HG02885 (cell line): ENCODE results near the gene ZMYND8.
"Not testable (repeated sequence)": the region's sequence is repeated elsewhere in the genome, so short reads cannot be mapped to it uniquely, and the experiment has no call there.

Experiments used
- ATAC-seq: cut with Tn5 transposase; IDR thresholded peaks from one replicate; pipeline ENCODE4 v1.9.1; 2021; ENCODE audit warnings: mild to moderate bottlenecking; ENCODE audit not compliant: unreplicated experiment, poor library complexity

Gene ZMYND8

DNA sequence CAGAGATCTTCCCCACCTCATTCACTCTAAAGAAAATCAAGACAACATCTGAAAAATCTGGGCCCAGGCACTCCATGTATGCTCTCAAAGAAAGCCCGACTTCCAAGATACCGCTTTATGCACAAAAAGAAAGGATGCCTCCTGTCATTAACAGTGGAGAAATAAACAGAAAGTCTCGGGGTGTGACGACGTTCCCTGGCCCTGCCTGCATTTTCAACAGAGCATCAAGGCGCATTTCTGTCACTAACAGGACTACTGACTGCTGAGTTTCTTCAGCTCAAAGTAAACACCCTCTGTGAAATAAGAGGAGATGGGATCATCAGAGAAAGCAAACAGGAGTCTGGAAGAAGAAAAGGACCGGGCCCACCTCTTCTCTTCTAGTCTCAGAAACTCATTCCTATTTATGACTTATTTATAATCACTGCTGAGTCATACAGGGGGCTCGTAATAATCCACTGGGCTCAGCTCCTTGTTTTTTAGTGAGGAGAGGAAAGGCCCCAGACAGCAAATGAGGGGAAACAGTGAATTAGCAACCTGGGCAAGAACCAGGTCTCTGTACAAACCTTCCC, 99.7 kb downstream of the ZMYND8 start:
- no peak for ATAC-seq

DNA sequence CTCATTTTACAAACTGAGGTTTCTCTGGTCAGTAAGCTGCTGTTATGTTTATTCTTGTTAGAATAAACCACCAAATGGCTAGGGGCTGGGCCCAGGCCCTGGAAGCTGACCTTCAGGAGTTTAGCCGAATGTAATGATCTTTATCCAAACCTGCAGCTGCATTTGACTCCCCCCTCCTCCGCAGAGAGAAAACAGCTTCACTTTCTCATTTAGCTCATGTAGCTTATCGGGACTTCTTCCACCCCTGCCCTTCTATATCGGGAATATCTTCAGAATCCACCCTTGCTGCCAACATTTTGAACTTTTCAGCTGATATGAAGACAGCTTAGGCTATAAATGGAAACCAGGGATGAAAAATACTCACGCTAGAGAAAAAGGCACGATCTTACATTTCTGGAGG, 102.6 kb downstream of the ZMYND8 start:
- no peak for ATAC-seq

DNA sequence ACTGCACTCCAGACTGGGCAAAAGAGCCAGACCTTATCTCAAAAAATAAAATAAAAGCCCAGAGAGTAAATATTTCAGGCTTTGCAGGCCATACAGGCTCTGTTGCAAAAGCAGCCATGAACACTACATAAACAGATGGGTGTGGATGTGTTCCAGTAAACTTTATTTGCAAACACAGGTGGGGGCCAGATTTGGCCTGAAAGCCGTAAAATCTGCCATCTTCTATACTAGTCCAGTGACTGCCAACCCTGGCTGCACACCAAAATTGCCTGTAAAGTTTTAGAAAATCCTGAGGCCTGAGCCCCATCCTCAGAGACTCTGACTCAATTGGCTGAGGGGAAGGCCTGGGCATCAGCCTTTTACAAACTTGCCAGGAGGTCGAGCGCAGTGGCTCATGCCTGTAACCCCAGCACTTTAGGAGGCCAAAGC, 103.6 kb downstream of the ZMYND8 start:
- ATAC-seq = no peak

DNA sequence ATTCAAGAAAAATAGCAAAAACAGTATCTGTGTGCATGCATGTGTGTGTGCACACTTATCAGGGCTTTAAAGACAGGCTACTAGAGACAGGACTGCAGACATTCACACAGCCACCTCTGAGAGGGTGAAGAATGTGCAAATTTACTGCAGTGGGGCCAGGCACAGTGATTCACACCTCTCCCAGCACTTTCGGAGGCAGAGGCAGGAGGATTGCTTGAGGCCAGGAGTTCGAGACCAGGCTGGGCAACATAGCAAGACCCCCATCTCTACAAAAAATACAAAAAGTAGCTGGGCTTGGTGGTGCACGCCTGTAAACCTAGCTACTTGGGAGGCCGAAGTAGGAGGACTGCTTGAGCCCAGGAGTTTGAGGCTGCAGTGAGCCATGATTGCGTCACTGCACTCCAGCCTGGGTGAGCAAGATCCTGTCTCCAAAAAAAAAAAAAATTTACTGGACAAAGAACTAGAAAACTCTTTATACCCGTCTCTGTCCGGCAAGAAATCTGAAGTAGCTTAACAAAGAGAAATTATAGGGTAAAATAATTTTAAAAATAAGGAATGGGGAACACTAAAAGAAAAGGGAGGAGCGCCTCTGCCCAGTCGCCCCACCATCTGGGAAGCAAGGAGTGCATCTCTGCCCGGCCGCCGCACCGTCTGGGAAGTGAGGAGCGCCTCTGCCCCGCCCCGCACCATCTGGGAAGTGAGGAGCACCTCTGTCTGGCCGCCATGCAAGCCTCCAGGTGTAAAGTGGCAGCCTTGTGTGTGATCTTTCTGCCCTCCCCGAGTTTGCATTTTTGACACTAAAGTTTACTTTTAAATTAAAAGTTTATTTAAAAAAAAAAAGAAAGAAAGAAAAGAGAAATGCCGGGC, 105.1 kb downstream of the ZMYND8 start:
- no peak for ATAC-seq

DNA sequence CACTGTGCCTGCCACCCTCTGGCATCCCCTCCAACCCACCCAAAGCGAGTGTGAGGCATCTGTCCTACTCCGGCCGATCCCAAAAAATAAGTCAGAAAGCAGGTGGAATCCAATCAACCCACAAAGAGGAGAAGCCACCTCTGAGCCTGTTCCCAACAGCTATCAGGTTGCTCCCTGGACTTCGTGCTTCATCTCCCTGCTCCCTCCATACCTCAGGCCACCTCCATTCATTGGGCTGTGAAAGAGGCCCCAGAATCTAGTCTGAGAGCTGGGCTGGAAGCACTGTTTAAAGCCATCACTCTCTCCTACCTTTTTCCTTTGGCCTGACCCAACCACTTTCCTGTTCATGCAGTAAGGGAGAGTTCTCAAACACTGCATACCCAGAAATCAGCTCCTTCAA, 106.1 kb downstream of the ZMYND8 start:
- ATAC-seq = no peak

DNA sequence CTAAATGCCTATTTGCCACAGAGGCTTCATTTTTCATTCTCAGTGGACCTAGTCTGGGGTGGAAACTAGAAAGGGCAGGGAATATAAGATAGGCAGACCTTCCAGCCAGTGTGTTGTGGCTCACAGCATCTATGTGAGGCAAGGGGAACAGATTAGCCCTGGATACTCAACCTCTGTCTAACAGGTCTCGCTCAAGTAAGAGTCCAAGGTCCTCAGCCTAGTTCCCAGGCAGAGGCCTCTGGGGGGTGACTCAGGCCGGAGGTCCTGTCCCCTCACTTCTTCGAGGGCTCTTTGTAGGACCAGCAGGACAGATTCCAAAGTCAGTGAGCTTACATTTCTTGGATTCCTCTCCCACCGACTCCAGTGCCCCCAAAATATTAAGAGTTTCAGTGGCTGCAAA, 106.6 kb downstream of the ZMYND8 start:
- no peak for ATAC-seq

DNA sequence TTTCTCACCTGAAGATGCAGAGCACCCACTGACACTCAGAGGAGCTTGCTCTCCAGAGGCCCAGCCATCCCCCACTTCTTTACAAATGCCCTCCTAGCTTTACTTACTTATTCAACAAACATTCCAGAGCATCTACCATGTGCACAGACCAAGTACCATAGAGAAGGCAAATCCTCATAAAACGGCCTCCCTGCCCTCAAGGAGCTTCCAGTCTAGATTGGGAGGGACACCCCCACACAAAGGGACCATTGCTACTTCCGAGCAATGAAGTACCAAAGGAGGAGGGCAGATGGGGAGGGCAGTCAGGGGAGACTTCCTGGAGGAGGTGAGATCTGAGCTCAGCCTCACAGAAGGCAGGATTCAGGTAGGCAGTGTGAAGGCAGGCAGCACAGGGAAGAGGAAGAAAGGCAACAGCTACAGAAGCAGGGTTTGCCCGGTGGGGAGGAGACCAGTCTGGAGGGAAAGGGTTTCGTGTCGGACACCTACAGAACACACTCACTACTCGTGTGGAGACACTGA, 108.0 kb downstream of the ZMYND8 start:
- ATAC-seq = no peak

DNA sequence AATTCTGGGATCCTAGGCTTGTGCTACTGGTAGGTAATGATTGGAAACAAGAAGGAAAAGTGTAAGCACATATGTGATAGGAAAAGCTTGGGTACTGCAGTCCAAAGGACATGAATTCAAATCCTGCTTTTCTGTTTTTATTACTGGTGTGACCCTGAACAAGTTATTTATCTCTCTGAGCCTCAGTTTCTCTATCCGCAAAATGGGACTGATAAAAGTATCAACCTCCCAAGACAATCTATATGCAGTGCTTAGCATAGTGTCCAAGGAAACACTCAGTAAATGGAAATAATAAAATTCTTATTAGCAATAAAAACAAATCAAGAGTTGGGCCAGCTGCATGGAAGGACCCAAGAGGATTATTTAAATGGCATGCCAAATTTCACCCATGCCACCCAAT, 108.5 kb downstream of the ZMYND8 start:
- ATAC-seq = no peak

DNA sequence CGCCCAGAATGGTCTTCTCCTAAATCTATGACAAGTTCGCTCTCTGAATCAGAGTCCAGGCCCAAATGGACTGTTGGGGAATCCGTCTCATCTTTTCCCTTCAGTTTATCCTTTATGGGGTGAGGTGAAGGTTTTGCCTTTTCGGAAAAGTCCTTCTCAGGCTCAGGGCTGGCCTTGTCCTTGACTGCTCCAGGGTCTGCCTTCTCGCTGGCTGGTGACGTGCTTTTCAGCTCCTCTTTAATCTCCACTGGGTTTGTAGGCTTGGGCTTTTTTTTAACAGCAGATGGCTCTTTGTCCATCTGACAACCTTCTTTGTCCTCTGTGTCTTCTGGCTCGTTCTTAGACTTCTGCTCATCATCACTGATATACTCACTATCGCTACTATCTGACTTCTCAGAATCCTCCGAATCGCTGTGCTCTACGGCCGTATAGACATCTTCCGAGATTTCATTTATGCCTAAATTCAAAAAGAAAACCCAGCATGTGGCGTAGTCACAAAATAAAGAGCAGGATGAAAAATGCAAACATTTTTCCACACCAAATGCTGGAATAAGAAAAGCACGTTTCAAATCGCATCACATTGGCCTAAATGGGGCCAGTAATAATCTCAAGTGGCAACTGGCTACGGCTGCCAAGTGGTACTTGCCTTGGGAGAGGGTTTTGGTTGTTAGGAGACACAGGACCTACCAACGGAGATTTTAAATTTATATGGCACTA, 110.3 kb downstream of the ZMYND8 start:
- no peak for ATAC-seq

DNA sequence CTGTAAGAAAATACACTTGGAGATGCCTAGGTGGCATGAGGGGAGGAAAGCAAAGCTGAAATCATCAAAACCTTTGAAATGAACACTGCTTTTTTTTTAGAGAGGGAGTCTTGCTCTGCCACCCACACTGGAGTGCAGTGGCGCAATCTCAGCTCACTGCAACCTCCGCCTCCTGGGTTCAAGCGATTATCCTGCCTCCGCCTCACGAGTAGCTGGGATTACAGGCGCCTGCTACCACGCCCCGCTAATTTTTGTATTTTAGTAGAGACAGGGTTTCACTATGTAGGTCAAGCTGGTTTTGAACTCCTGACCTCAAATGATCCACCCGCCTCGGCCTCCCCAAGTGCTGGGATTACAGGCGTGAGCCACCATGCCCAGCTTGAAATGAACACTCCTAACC, 111.3 kb downstream of the ZMYND8 start:
- ATAC-seq = not testable (repeated sequence)

DNA sequence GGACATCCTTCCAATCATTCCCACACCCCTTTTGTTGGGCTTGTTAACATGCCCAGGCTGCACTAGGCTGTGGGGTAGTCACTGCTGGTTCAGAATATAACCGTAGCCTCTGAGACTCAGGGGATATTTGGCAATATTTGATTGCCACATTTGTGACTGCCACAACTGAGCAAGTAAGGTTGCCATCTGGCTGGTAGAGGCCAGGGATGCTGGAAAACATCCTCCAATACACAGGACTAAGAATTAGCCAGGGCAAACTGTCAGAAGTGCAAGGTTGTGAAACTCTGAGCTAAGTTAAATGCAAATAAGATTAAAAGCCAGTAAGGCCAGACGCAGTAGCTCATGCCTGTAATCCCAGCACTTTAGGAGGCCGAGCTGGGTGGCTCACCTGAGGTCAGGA, 112.0 kb downstream of the ZMYND8 start:
- ATAC-seq = no peak

DNA sequence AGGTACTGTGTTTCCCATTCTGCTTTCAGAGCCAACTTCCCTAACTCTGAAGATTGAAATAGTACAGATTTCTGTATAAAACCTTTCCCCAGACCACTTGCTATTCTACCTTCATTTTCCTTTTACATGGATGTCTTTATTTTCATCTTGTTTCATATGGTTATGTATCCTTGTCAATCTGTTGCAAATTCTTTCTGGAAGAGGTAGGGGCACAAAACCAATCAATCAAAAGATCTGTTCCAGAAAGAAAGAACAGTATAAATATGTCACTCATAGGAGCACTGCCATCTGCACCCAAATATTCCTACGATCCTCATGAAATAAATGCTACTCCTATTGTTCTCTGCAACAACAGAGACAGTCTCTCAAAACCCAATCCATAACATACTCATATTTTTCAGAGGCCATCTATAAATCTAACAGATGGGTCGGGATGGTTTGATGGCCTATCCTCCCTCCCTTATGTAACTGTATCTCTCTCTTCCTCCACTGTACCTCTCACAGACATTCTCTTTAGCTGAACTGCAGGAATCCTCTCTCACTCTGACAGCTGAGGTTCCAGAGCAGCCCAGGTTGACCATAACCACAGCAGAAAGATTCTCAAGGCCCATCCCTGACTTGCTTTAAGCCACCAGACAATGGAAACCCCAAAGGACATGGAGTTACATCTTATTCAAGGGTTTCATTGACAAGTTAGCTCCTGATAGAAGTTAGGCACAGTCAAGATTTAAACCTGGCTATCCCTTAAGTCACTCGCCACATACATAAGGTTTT, 112.8 kb downstream of the ZMYND8 start:
- ATAC-seq = no peak

DNA sequence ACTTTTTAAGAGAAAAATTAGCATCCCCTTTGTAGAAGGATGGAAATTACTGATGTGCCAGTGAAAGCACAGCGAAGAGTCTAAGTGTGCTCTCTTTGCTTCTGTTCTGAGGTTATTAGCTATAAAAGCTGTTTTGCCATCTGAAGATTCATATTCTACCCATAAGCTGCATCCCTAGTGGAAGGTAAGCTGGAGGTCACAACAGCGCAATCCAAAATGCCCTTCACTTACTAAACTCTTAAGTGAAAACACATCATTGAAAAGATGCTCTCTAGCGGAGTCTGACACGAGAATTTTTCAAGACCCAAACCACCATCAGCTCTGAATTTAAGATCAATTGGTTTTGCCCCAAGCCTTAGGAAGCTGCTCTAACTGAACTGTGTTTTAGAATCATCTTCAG, 113.5 kb downstream of the ZMYND8 start:
- no peak for ATAC-seq

DNA sequence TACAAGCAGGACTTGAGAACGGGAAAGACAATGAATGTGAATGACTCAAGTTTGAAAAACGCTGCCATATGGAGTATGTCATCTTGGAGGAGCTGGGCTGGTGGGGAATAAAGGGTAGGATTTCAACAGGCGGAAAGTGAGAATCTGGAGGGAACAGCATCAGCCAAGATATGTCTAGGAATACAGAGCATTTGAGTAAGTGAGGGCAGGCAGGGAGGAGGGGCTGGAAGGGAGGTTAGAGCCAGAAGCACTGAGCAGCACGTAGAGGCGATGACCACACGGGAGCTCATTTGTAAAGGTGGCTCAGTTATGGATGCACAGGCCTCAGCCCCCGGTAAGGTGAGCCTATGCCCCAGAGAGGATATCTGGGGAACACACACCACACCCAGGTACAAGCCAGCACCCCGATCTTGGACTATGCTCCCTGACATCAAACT, 115.1 kb downstream of the ZMYND8 start:
- ATAC-seq = no peak

DNA sequence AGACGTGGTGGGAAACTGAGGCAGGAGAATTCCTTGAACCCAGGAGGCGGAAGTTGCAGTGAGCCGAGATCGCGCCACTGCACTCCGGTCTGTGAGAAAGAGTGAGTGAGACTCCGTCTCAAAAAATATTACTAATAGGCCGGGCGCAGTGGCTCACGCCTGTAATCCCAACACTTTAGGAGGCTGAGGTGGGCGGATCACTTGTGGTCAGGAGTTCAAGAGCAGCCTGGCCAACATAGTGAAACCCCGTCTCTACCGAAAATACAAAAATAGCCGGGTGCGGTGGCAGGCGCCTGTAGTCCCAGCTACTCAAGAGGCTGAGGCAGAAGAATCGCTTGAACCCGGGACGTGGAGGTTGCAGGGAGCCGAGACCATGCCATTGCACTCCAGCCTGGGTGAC, 116.4 kb downstream of the ZMYND8 start:
- not testable (repeated sequence) for ATAC-seq

DNA sequence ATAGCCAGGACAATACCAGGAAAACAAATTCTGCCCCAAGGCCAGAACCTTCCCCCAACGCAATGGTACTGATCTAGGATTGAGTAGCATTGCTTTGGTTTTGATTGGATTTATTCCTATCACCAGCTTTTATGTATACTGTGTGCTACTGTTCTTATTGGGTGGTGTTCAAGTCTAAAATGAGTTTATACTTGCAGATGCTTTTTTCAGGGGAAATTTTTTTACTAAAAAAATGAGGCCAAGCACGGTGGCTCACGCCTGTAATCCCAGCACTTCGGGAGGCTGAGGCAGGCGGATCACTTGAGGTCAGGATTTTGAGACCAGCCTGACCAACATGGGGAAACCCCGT, 116.8 kb downstream of the ZMYND8 start:
- no peak for ATAC-seq

DNA sequence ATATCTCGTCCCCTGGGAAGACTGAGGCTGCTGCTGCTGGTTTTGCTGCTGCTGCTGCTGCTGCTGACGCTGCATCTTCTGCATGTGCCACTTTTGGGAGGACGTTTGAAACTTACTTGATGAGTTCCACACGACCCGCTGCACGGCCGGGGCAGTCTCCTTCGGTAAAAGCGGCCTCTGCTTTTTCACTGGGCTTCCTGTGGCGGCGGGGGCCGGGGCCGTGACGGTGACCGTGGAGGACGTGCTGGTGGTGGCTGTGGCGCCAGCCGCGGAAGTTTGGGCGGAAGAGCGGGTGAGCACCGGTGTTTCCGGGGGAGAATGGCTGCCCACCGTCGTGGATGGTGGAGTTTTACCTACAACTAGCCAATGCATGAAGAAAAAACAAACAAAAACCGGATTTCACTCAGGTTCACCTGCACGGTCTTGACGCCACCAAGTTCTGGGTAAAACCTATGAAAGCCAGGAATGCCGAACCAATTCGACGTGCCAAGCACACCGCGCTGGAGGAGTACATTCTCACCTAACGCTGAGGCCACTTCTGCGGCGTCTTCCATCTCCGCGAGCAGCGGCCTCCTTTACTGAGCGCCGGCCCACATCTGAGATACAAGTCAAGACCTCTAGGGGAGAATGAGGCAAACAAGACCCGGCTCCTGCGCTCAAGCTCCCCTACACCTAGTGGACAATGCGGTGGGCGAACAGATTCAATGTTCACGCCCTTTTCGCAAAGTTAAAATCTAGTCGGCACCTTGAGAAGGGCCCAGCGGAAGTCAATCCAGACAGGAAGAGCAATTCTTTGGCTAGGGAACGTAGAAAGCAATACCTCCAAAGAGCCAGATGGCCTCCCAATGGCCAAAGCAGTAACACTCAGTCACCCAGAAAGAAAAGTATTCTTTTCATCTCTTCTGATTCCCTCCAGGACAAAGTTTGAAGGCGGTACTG, 117.5 kb downstream of the ZMYND8 start:
- ATAC-seq = no peak

DNA sequence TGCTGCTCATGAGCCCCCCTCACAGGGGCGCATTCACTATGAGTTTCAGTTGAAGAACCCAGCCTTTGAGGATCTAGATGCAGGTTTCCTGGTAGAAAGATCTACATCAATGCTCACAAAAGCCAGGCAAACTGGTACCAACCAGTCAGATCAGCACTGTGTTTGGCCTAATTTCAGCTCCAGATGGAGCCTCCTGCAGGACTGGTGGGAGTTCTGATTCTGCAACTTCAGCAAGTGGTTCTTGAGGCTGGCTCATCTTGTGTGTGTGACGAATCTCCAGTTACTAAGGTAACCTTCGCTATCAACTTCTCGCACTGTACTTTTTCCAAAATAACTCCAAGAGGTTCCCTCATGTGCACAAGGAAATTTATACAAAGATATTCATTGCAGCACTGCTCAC, 118.8 kb downstream of the ZMYND8 start:
- no peak for ATAC-seq

DNA sequence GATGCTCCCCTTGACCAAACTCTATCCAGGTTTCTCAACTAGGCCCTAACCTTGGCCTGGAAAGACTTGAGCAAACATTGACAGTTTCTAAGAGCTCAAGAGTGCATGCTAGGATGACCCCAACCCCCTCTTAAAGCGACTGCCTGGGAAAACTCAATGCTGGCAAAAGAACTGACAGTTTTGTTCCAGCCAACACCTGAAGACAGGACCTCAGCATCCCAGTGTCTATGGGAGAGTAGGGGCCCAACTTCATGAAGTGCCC, 119.9 kb downstream of the ZMYND8 start:
- ATAC-seq = no peak
